DOHH2 (cell line): ENCODE results near the gene FKBP5.

ENCODE experiments used
- H3F3A ChIP-seq: fragments of 200-600 bp; sonication (generic), shearing (Covaris generic); 2 replicates; pipeline ENCODE4 v1.6.0; 2016; ENCODE audit warnings: antibody characterized with exemption, mild to moderate bottlenecking; ENCODE audit not compliant: control insufficient read depth, insufficient read depth
- H3K27ac ChIP-seq: fragments of 200-600 bp; sonication (generic); 2 replicates; pipeline ENCODE4 v1.5.1; 2014; ENCODE audit warnings: low read depth, mild to moderate bottlenecking, low read length, moderate library complexity
- H3K27me3 ChIP-seq: fragments of 200-600 bp; sonication (generic); 2 replicates; pipeline ENCODE4 v1.6.1; 2014; ENCODE audit warnings: mild to moderate bottlenecking, low read length, mixed read lengths; ENCODE audit not compliant: control insufficient read depth
- H3K36me3 ChIP-seq: fragments of 200-600 bp; sonication (generic); 2 replicates; pipeline ENCODE4 v1.6.1; 2014; ENCODE audit warnings: mild to moderate bottlenecking, low read length, moderate library complexity, mixed read lengths; ENCODE audit not compliant: control insufficient read depth
- H3K4me1 ChIP-seq: fragments of 200-600 bp; sonication (generic); 2 replicates; pipeline ENCODE4 v1.6.1; 2014; ENCODE audit warnings: mild to moderate bottlenecking, low read length, mixed read lengths; ENCODE audit not compliant: control insufficient read depth
- H3K4me2 ChIP-seq: fragments of 200-600 bp; sonication (generic); 2 replicates; pipeline ENCODE4 v1.6.0; 2014; ENCODE audit warnings: mild to moderate bottlenecking, low read length, moderate library complexity
- H3K4me3 ChIP-seq: fragments of 200-600 bp; sonication (generic); 2 replicates; pipeline ENCODE4 v1.5.1; 2014; ENCODE audit warnings: mild to moderate bottlenecking, low read length, mixed read lengths
- H3K79me2 ChIP-seq: fragments of 200-600 bp; sonication (generic); 2 replicates; pipeline ENCODE4 v1.6.1; 2014; ENCODE audit warnings: mild to moderate bottlenecking, low read length, mixed read lengths; ENCODE audit not compliant: control insufficient read depth
- H3K9me2 ChIP-seq: fragments of 200-600 bp; sonication (generic); replicated peaks from 2 replicates; pipeline ENCODE4 v1.6.1; 2014; ENCODE audit warnings: mild to moderate bottlenecking, low read length, mixed read lengths; ENCODE audit not compliant: control insufficient read depth
- H3K9me3 ChIP-seq: fragments of 200-600 bp; sonication (generic); 2 replicates; pipeline ENCODE4 v1.6.1; 2014; ENCODE audit warnings: antibody characterized with exemption, low read length, mixed read lengths; ENCODE audit not compliant: control insufficient read depth, insufficient read depth
- H4K20me1 ChIP-seq: fragments of 200-600 bp; sonication (generic); 2 replicates; pipeline ENCODE4 v1.6.0; 2014; ENCODE audit warnings: low read depth, mild to moderate bottlenecking, antibody characterized with exemption, low read length, moderate library complexity; ENCODE audit not compliant: control insufficient read depth, insufficient read depth
- CTCF ChIP-seq: fragments of 200-600 bp; sonication (generic); IDR thresholded peaks from one replicate; pipeline ENCODE4 v1.5.1; 2014; ENCODE audit warnings: antibody characterized with exemption, mild to moderate bottlenecking, low read depth, low read length; ENCODE audit not compliant: poor library complexity, severe bottlenecking
- EZH2phosphoT487 ChIP-seq: fragments of 200-600 bp; sonication (generic); IDR thresholded peaks from 2 replicates; pipeline ENCODE4 v1.6.1; 2017; ENCODE audit warnings: borderline replicate concordance, mild to moderate bottlenecking, antibody characterized with exemption, low read length, moderate library complexity, mixed read lengths

Gene FKBP5

GRCh38 chr6:35583893-35584688 is 104.6 kb downstream of the FKBP5 start:
- Histone ChIP-seq H3K79me2 (no peaks in the 10 kb centered on the region), H3K27ac (no peak overlapping the region), H3K36me3 (peaks cover 57% of the 10 kb centered on the region), H4K20me1 (no peaks in the 10 kb centered on the region), H3F3A (peaks cover 15% of the 10 kb centered on the region), H3K27me3 (no peaks in the 10 kb centered on the region), H3K4me3 (no peak overlapping the region), H3K4me2 (no peak overlapping the region), H3K4me1 (no peaks in the 10 kb centered on the region), H3K9me2 (no peaks in the 10 kb centered on the region), H3K9me3 (no peaks in the 10 kb centered on the region)
- TF ChIP-seq EZH2phosphoT487 = no peak
- peak; percentile 88 for TF ChIP-seq CTCF

GRCh38 chr6:35582315-35582714 is 106.4 kb downstream of the FKBP5 start:
- Histone ChIP-seq H3K9me3 (no peaks in the 10 kb centered on the region), H3K4me2 (no peak overlapping the region), H3K36me3 (peaks cover 56% of the 10 kb centered on the region), H4K20me1 (no peaks in the 10 kb centered on the region), H3K27ac (no peak overlapping the region), H3K27me3 (no peaks in the 10 kb centered on the region), H3K4me1 (no peaks in the 10 kb centered on the region), H3K9me2 (no peaks in the 10 kb centered on the region), H3K4me3 (no peak overlapping the region), H3K79me2 (no peaks in the 10 kb centered on the region), H3F3A (peaks cover 15% of the 10 kb centered on the region)
- TF ChIP-seq EZH2phosphoT487 = no peak
- TF ChIP-seq CTCF = no peak

- no peak overlapping the region for H3K27ac ChIP-seq
- H4K20me1 ChIP-seq = no peaks in the 10 kb centered on the region
- peaks cover 15% of the 10 kb centered on the region for H3F3A ChIP-seq
- no peaks in the 10 kb centered on the region for H3K9me3 ChIP-seq
- no peaks in the 10 kb centered on the region for H3K9me2 ChIP-seq
- H3K4me3 ChIP-seq = no peak overlapping the region
- H3K4me2 ChIP-seq = no peak overlapping the region
- no peaks in the 10 kb centered on the region for H3K79me2 ChIP-seq
- H3K36me3 ChIP-seq = peaks cover 58% of the 10 kb centered on the region
- no peaks in the 10 kb centered on the region for H3K27me3 ChIP-seq
- H3K4me1 ChIP-seq = no peaks in the 10 kb centered on the region
- TF ChIP-seq EZH2phosphoT487 = no peak
- TF ChIP-seq CTCF = no peak
These were observed 107.1 kb downstream of the FKBP5 start for GRCh38 chr6:35581633-35582032.
